ENCODE data around the gene ANXA6. TPM values are rescaled to one million over a fixed set of nuclear protein-coding genes. Genes with fewer than 3 reads are reported as not detected.
"Not testable (repeated sequence)": the region's sequence is repeated elsewhere in the genome, so short reads cannot be mapped to it uniquely, and the experiment has no call there.

Gene ANXA6
- total RNA-seq, 1 experiment from 2014 or later = 385 TPM

DNA sequence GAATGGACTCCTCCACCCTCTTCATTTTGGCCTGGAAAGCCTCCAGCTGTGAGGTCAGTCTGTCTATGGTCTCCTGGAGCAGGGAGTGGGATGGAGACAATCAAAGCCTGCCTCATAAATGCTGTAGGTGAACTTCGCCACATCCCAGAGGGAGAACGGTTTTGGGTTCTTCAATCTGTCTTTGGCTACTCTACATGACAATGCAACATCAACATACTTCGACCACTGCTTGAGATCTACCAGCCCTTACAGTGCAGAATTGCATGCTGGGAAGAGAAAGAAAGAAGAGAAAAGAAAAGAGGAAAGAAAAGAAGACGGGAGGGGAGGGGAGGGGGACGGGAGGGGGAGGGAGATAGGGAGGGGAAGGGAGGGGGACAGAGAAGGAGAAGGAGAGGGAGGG is 28.5 kb upstream of the ANXA6 start:
- no peak for DNase-seq
- Histone ChIP-seq H3K27me3 (no peaks in the 10 kb centered on the region), H3K4me3 (no peak overlapping the region), H3K27ac (no peak overlapping the region), H3K4me1 (no peaks in the 10 kb centered on the region), H3K36me3 (no peaks in the 10 kb centered on the region), H3K9me3 (replicated peaks) (0 out of 2 replicates have a peak, but pooled peaks cover 2% of the 10 kb centered on the region)

DNA sequence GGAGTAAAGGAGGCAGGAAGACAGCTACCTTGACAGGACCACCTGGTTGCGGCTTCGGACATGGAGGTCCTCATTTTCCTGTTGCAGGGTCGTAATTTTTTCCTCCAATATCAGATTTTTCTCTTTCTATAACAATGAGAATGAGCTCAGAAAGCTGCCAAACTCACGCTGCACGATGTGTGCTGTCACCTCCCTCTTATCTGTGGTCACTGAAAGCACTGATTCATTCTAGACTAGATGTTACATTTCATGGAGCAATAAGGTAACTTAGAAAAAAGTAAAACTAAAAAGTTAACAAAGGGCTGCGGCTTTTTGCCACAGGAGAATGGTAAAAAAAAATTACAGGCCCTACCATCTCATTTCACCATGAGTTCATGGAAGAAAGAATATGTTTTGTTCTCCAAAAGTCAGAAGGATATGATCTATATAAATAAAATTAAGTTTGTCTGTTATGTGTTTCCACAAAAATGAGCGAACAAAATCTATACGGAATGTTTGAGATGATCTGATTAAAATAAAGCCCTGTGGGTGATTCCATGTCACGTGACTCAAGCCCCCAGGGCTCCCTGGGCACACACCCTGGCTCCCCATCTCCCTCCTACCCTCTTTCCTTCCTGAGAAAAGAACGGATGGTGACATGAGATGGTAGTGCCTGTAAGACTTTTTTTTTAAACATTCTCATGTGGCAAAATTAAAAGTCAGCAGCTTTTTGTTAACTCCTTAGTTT is 26.9 kb upstream of the ANXA6 start:
- Histone ChIP-seq H3K4me3 (no peak overlapping the region), H3K9me3 (replicated peaks) (0 out of 2 replicates have a peak, but pooled peaks cover 2% of the 10 kb centered on the region), H3K27ac (no peak overlapping the region), H3K4me1 (no peaks in the 10 kb centered on the region), H3K36me3 (no peaks in the 10 kb centered on the region), H3K27me3 (no peaks in the 10 kb centered on the region)
- DNase-seq = no peak

DNA sequence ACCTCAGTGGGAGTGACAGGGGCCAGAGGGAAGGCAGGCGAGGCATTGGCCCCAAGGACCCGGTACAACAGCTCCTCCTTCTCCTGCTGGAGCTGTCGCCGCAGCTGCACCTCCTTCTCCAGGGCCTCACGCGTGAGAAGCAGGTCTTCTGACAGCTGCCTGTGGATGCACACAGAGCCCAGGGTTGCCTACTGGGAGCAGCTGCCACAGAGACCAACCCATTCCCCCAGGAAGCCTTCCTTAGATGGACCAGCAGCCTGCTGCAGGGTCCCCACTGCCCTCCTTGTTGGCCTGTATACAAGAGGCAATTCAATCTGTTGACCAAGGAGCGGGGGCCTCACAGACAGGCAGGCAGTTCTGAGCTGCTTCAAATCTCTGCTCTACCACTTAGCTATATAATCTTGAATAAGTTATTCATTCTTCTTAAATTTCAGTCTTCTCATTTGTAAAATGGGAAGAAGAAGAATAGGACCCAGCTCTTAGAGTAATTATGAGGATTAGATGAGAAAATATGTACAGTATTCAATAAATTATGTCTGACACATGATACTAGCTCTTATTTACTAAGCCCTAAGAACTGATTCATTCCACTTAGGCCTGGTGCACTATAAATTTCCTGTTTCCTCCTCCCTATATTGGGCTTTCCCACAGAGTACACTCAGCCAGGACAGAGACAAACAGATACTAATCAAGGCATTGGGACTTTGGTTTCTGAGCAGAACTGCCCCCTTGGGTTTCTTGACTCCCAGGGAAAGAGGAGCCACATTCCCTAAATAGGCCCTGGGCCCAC is 26.1 kb upstream of the ANXA6 start:
- H3K9me3 ChIP-seq (replicated peaks) = no peaks in the 10 kb centered on the region

DNA sequence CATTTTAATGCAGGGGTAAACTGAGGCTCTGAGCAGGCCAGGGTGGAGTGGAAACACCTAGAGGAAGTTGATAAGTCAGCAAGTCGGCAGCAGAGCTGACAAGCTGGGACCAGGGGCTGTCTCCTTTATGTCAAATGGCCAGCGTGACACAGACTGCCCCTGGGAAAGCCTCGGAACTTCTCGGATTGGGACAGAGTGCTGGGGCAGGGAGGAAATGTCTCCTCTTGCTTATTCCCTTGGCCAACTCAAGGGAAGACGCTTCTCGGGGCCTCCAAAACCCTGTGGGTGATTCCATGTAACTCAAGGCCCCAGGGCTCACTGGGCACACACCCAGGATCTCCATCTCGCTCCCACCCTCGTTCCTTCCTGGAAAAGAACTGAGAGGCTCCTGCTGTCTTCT is 25.4 kb upstream of the ANXA6 start:
- Histone ChIP-seq H3K27ac (no peak overlapping the region), H3K9me3 (replicated peaks) (no peaks in the 10 kb centered on the region), H3K4me3 (no peak overlapping the region), H3K27me3 (no peaks in the 10 kb centered on the region), H3K4me1 (no peaks in the 10 kb centered on the region), H3K36me3 (no peaks in the 10 kb centered on the region)
- DNase-seq = no peak

More for the DNA sequence above, 26.1 kb upstream of the ANXA6 start:
- H3K36me3 ChIP-seq = no peaks in the 10 kb centered on the region
- peak; percentile 44 to 55 for DNase-seq
- no peak overlapping the region for H3K27ac ChIP-seq
- H3K4me1 ChIP-seq = no peaks in the 10 kb centered on the region
- no peaks in the 10 kb centered on the region for H3K27me3 ChIP-seq
- no peak overlapping the region for H3K4me3 ChIP-seq

DNA sequence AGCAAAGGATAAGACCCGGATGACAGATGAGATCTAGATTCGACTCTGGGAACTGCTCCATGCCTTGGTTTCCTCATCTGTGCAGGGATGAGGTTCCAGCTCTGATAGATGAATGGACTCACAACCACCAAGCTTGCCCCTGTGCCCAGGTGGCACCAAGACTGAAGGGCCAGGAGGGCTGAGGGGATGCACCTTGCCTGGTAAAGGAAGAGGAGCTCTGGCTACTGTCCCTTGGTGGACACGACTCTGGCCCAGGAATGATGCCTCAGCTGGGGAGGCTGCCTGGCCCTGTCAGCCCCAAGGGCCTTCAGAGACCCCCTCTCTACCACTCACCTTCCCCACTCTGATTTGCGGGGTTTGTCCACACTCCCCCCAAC is 24.9 kb upstream of the ANXA6 start:
- no peaks in the 10 kb centered on the region for H3K4me1 ChIP-seq
- no peaks in the 10 kb centered on the region for H3K36me3 ChIP-seq
- H3K9me3 ChIP-seq (replicated peaks) = no peaks in the 10 kb centered on the region
- H3K27me3 ChIP-seq = no peaks in the 10 kb centered on the region
- no peak for DNase-seq
- no peak overlapping the region for H3K4me3 ChIP-seq
- no peak overlapping the region for H3K27ac ChIP-seq

DNA sequence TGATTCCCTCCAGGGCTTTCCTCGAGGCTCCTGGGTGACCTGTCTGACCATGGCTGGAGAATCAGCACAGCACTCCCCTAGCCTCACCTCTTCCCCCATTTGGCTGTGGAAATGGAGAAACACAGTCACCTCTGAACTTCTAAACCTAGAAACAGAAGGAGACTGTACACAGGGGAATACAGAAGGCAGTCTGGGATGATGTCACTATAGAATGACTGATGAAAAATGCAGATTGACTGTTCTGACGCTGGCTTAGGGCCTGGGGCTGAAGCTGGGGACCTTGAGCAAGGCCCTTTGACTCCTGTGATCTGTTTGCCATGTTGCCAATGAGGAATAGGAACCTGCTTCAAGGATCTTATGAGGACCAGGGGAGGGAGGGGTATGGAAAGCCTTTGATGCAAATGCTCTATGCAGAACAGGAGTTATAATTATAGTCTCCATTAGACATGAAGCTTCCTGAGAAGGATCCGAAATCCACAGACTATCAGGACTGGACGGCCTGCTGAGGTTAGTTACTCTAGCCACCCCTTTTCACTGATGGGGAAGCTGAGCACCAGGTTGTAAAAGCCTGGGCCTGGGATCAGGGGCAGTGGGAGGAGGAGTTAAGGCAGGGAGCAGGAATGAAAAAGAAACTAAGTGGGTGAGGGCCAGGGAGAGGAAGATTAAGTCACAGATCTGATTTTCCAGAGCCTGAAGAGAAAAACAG is 24.4 kb upstream of the ANXA6 start:
- Histone ChIP-seq H3K4me1 (no peaks in the 10 kb centered on the region), H3K36me3 (no peaks in the 10 kb centered on the region), H3K4me3 (no peak overlapping the region), H3K27me3 (no peaks in the 10 kb centered on the region), H3K9me3 (replicated peaks) (no peaks in the 10 kb centered on the region), H3K27ac (no peak overlapping the region)
- no peak for DNase-seq

DNA sequence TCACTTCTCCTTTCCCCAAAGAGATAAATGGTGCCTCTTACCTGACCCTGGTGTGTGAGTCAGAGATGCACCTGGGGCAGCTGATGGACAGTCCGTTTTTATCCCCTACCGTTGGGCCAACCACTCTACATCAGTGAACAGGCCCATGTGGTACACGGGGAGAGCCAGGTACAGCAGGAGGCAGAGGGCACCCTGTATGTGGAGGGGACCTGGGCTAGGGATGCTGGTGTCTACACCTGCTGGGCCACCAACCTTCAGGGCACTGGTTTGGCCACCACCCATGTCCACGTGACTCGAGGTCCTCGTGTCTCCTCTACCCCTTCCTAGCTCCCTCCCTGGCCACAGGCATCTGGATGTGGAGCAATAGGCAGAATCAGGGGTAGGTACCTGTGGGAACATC is 22.7 kb upstream of the ANXA6 start:
- Histone ChIP-seq H3K27ac (no peak overlapping the region), H3K4me3 (no peak overlapping the region), H3K4me1 (no peaks in the 10 kb centered on the region), H3K27me3 (no peaks in the 10 kb centered on the region), H3K36me3 (no peaks in the 10 kb centered on the region), H3K9me3 (replicated peaks) (no peaks in the 10 kb centered on the region)
- DNase-seq = no peak

DNA sequence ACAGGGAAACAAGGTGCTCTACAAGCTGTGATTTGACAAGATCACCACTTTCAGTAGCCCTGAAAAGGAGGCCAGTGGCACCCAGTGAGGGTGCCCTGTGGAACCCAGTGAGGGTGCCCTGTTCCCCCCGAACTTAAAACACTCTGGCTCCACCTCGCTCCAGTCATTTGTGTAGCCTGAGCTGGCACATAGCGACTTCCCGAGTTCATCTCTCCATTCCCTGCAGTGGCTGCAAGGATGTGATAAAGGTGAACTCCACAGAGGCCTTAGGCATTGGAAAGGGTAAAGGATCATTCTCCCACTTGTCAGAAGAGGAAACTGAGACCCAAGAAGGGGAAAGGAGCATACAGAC is 21.9 kb upstream of the ANXA6 start:
- no peaks in the 10 kb centered on the region for H3K36me3 ChIP-seq
- no peaks in the 10 kb centered on the region for H3K27me3 ChIP-seq
- no peak overlapping the region for H3K27ac ChIP-seq
- H3K4me1 ChIP-seq = no peaks in the 10 kb centered on the region
- no peaks in the 10 kb centered on the region for H3K9me3 ChIP-seq (replicated peaks)
- H3K4me3 ChIP-seq = no peak overlapping the region
- DNase-seq = no peak

DNA sequence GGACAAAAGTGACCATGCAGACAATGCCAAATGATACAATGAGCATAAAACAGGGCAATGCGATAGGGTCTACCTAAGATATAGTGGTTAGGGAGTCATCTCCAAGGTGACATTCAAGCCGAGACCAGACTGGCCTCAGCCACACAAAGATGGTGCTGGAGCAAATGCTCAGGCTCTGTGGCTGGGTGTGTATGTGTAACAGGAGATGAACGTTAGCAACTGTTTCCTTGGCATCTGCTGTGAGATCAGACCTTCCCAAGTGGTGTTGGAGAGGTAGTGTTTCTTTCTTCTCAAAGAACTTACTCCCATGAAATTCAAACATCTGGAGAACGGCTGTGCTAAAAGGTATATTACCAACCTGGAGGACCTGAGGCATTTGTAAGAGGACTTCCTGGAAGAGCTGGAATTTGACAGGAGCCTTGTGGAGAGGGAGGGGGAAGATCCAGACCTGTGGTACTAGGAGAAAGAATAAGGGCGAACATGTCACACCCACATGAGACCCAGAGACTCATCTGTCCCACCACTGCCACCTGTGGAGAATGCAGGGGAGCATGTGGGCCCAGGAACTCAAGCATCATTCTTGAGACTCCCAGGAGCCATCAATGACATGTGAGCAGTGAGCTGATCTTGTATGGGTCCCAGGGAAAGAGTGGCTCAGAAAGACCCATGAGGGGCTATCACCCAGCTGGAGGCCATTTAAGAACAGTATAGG is 21.4 kb upstream of the ANXA6 start:
- H3K27ac ChIP-seq = no peak overlapping the region
- no peak overlapping the region for H3K4me3 ChIP-seq
- no peaks in the 10 kb centered on the region for H3K4me1 ChIP-seq
- H3K9me3 ChIP-seq (replicated peaks) = no peaks in the 10 kb centered on the region
- DNase-seq = no peak
- H3K36me3 ChIP-seq = no peaks in the 10 kb centered on the region
- H3K27me3 ChIP-seq = no peaks in the 10 kb centered on the region

DNA sequence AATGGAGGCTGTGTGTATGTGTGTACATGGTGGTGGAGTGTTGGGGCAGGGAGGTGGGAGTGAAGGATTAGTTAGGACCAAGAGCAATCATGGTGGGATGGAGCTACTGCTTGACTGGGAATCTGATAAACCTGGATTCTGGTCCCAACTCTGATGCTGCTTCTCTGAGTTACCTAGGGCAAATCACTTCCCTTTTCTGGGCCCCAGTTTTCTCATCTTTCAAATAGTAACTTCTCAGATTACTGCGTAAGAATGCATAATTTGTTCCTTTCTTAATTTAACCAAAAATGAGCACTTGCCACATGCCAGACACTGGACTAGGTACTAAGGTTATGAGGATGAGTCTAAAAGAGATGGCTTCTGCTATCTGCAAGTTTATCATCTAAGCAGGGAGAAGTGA is 20.8 kb upstream of the ANXA6 start:
- Histone ChIP-seq H3K9me3 (replicated peaks) (no peaks in the 10 kb centered on the region), H3K27me3 (no peaks in the 10 kb centered on the region), H3K27ac (no peak overlapping the region), H3K36me3 (no peaks in the 10 kb centered on the region), H3K4me3 (no peak overlapping the region), H3K4me1 (no peaks in the 10 kb centered on the region)
- no peak for DNase-seq

DNA sequence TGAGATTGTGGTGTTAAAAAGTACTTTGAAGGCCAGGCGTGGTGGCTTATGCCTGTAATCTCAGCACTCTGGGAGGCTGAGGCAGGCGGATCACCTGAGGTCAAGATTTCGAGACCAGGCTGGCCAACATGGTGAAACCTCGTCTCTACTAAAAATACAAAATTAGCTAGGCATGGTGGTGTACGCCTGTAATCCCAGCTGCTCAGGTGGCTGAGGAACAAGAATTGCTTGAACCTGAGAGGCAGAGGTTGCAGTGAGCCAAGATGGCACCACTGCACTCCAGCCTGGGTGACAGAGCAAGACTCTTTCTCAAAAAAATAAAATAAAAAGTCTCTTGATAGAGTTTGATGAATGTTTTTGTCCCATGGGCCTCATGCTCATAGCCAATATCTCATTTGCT is 18.7 kb upstream of the ANXA6 start:
- H3K36me3 ChIP-seq; DNase-seq; H3K4me1 ChIP-seq; H3K27me3 ChIP-seq; H3K27ac ChIP-seq; H3K4me3 ChIP-seq; H3K9me3 ChIP-seq (replicated peaks): not testable (repeated sequence)

DNA sequence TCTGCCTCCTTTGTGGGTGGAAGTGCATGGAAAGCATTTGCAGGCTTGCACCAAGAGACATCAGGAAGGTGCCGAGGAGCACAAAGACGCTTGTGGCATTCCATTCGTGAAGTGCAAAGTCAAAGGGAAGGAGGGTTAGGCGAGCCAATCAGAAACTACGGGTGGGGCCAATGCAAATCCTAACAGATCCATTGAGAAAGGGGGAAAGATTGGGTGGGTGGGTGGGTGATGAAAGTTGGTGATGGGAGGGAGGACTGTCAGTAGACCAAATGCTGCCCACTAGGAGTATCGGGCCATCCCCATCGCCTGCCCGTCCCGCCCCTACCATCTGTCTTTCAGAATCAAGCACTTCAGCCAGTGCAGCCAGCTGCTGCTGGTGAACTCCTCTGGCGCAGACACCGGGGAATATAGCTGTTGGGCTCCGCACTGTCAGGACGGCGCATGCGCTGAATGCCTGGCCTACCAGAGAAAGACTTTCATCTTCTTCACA is 17.1 kb upstream of the ANXA6 start:
- DNase-seq = no peak
- Histone ChIP-seq H3K9me3 (replicated peaks) (no peaks in the 10 kb centered on the region), H3K27ac (no peak overlapping the region), H3K4me3 (no peak overlapping the region), H3K27me3 (no peaks in the 10 kb centered on the region), H3K36me3 (no peaks in the 10 kb centered on the region), H3K4me1 (no peaks in the 10 kb centered on the region)

DNA sequence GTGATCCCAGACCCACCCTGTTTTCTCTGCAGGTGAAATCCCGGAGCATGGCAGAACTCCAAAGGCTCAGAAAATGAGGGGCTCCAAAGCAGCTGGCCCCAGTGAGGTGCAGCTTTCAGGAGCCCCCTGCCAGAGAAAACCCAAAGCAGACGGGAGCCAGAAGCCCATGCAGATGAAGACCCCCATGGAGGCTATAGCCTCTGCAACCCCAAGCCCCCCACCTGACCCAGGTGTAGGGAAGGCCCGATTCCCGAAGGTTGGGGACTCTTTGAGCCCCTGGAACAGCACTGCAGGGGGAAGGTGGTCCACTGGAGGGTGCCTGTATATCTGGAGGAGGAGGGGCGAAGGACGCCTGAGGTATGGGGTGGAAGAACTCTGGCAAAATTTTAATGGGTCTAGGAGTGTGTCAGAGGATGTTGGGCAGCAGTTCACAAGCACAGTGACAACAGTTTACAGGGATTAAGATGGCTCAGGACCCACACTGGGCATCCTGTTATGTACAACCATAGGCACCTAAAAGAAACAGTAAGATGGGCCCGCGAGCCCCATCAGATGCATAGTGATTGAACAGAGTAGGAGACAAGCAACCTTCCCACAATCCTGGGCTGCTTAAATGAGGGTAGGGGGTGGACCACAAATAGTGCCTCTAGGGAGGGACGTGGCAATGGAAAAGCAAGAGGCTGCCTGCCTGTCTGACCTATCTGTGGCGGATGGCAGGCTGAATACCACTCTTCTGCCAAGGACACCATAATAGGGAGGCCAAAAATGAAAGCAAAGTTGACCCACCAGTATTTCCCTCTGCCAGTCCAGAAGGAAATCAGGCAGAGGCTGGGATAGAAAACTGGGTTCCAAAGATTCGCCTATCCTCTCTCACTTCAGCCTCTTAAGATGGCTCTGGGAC is 16.4 kb upstream of the ANXA6 start:
- Histone ChIP-seq H3K4me3 (no peak overlapping the region), H3K4me1 (no peaks in the 10 kb centered on the region), H3K27me3 (no peaks in the 10 kb centered on the region), H3K9me3 (replicated peaks) (no peaks in the 10 kb centered on the region), H3K36me3 (no peaks in the 10 kb centered on the region), H3K27ac (no peak overlapping the region)
- DNase-seq = no peak

DNA sequence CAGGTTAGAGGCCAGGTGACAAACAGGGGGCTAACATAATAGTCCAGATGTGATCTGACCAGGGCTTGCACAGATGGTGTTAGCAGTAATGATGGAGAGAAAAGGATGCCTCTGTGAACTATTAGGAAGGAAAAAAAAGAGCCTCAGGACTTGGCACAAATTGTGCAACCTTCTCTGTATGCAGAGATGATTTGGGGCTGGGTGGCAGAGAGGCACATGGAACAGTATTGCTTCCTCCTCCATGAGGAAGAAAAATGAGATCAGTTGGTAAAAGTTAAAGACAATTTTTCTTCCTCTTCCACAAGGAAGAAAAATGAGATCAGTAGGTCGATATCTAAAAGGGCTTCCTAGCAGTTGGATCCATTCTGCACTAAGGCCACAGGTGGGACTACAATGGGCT is 13.9 kb upstream of the ANXA6 start:
- Histone ChIP-seq H3K9me3 (replicated peaks) (no peaks in the 10 kb centered on the region), H3K36me3 (no peaks in the 10 kb centered on the region), H3K4me1 (no peaks in the 10 kb centered on the region), H3K27me3 (no peaks in the 10 kb centered on the region), H3K4me3 (no peak overlapping the region), H3K27ac (no peak overlapping the region)
- no peak for DNase-seq
